SK-N-MC (cell line): ENCODE results near the gene VWA5B2.
A peak's percentile ranks its signal among the peaks of the same experiment; 100 is the strongest.

Source experiments
- EZH2 ChIP-seq: fragments of 200-600 bp; sonication (generic); IDR thresholded peaks from one replicate; pipeline ENCODE4 v1.6.1; 2017; ENCODE audit warnings: antibody characterized with exemption
- POLR2AphosphoS5 ChIP-seq: IDR thresholded peaks from 2 replicates; pipeline ENCODE4 v1.6.1; 2012; ENCODE audit warnings: mild to moderate bottlenecking, low read depth, low read length, borderline replicate concordance

GRCh38 chr3:184248454-184249411 is 19.3 kb downstream of the VWA5B2 start, which contains the start of gene ALG3:
- TF ChIP-seq POLR2AphosphoS5 (peak; percentile 88), EZH2 (no peak)
